NCI-H1048 (cell line): ENCODE measurements around the gene CCDC148.

Experiments
- DNase-seq: peaks from one replicate; lab custom pipeline; 2025; lab: John Stamatoyannopoulos, UW

Gene CCDC148

DNA sequence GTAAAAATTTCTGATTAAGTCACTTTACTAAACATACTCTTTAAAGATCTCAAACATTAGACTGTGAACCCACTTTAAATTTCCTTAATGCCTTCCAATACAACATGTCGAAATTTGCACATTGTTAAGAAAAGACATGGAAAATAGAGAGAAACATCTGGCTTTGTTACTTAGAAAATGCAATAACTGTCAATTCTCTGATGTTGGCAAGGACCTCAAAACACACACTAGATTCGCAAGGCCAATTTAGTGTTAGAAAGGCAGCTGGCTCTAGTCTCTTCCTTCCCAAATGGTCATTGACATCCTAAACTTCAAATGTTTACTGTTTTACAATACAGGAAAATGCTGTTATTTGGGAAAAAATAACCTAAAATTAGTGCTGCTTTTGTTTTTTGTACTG, 244.3 kb downstream of the CCDC148 start:
- DNase-seq: no peak

GRCh38 chr2:158211502-158211901, 245.1 kb downstream of the CCDC148 start:
- DNase-seq: no peak

DNA sequence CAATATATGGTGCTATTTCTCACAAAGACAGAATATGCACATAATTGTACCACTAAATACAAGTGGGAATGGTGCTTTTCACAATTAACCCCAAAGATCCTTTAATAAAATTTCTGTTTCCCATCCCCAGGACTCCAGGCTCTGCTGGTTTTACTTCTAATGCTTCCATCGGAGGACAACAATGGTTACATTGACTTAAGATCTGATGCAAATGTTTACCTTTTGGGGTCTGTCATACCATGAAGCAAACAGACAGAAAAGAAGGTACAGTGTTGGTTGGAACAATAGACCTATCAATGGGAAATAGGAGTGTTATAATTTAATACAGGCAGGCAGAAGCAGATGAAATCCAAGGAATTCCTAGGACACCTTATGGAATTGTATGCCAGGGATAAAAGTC, 249.2 kb downstream of the CCDC148 start:
- no peak for DNase-seq

DNA sequence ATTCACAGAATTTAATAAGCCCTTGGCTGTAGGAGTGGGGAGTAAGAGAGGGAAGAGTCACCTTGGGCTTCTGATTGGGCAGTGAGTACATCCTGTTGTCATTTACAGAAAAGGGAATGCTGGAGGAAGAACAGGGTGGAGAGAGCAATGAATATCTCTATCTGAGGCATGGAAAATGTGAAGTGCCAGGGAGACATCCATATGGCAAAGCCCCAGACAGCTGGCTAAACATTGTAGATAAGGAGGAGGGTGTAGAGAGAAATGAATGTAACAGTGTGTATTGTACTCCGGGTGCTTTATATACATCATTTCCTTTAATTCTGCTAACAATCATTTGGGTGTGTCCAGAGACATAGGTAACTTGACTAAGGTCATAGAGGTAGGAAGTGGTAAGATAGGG, 251.3 kb downstream of the CCDC148 start:
- no peak for DNase-seq

DNA sequence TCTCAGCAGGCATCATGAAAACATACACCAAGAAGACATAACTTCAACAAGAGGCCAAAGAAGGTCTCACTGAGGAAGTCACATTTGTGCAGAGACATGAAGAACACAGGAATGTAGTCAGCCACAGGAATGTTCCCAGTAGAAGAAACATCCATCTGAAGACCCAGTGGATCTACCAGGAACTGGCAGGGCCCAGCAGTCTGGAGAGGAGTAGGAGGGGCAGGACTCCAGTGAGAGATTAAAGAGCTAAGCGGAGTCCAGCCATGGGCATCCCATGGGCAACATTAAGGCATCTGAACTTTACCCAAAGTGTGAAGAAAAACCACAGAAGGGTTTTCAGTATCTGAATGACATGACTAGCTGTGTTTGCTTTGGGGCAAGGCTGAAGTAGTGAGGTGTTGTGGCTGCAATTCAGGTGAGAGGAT, 251.8 kb downstream of the CCDC148 start:
- no peak for DNase-seq

DNA sequence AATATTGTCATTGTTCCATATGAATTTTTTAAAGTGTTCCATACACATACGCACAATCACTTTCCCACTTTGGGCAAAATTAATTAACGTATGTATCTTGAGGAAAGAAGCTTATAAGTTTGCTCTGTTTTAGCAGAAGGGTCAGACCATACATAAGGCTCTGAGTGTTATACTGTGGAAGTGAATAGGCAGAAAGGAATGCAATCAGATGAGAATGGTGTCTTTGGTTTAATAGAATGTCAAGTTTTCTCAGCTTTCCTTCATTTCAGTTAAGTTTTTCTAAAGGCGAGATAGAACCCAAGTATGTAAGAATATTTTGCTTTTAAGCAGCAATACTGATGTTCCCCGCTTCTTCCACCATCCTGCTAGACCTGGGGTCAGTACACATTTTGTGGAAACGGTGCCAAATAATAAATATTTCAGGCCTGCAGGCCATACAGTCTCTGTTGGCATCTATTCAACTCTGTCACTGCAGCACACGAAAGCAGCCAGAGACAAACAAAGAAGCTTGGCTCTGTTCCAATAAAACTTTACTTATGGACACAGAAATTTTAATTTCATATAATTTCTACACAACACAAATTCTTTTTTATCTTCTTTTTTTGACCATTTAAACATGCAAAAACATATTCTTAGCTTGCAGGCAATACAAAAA, 254.3 kb downstream of the CCDC148 start:
- DNase-seq: peak; percentile 67

- DNase-seq: no peak
These were observed 256.5 kb downstream of the CCDC148 start for GRCh38 chr2:158199928-158200650.

DNA sequence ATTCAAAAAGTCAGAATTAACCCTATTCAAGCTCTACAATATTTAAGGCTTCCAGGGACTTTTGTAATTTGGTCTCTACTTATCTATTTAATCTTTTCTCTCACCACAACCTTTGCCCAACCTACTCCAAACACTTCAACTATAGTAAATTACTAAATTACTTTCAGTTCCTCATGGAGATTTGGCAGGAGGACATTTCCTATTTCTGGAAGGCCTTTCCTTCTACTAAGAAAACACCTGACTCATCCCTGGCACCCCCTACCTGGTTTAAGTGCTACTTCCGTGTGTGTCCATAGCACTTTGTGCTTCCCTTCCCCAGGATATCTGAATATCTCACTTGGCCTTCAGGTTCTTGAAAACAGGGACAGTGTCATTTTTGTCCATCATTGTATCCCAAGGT, 258.6 kb downstream of the CCDC148 start:
- no peak for DNase-seq

DNA sequence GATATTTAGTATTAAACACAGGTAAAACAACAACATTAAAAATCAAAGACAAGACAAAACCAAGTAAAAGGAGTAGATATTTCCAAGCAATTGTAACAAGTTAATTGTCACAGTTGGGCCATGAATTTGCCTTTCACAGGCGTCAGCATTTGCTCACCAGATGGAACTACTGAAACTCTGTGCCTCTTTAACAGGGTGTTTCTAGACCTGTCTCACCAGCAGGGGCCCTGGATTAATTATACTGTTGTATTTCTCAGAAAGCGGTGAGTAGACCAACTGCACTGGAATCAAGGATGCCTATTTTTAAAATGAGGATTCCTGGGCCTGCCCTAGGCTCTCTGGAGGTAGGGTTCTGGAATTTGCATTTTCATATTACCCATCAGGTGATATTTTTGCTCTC, 262.3 kb downstream of the CCDC148 start:
- DNase-seq: no peak

DNA sequence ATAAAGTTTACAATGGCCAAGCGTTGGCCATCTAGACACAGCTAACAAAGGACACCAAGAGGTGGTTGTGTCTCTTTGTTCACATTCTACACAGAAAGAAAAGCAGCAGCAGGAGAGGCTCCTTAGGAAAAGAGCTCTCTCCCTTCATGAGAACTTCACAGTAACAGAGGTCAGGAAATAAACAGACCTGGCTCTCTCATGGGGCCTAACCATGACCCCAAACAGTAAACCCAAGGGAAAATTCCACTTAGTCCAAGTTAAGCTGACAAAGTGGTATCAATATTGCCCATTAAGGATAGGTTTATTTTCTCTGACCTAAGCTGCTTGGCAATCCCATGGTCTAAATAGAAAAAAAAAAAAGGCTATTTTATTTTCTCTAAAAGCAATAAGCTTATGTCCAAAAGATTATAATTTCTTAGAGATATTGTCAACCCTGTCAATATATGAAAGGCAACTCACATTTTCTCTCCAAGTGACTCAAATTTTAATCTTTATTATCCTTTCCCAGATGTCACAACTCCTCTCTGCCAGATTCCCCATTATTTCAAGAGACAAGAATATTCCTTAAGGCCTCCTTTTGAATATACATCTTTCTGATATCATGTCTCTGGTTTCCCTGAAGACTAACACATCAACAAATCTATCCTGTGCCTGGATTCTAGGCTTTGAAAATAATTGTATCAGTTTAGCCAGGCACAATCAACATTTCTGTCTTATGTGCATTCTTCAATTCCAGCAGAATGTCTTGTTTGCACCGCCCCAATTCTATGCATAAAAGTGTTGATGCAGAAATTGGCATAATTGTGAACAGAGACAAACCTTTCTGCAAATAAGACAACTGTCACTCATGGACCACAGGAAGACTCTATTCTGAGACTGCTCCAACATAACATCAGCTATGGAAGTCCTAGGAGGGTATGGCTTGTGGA, 263.8 kb downstream of the CCDC148 start:
- no peak for DNase-seq

- no peak for DNase-seq
These were observed 265.3 kb downstream of the CCDC148 start for GRCh38 chr2:158191076-158191895.

DNA sequence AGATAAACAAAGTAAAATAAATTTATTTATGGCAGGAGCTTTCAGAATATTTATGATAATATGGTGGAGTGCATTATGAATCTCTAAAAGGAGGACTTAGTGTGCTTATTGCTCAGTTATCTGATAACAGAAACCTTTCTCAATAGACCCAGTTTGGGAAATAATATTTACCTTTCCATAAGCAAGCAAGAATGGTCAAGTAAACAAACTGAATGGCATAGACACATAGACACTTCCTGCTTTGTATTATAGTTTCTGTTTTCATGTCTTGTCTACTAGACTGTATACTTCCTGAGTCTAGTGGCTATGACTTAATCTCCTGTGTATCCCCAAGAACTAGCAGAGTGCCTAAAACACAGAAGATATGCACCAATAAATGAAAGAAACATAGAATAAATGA, 267.0 kb downstream of the CCDC148 start:
- DNase-seq: no peak

GRCh38 chr2:158187908-158188307, 268.6 kb downstream of the CCDC148 start:
- DNase-seq: no peak

GRCh38 chr2:158184556-158185343, 271.8 kb downstream of the CCDC148 start:
- no peak for DNase-seq

DNA sequence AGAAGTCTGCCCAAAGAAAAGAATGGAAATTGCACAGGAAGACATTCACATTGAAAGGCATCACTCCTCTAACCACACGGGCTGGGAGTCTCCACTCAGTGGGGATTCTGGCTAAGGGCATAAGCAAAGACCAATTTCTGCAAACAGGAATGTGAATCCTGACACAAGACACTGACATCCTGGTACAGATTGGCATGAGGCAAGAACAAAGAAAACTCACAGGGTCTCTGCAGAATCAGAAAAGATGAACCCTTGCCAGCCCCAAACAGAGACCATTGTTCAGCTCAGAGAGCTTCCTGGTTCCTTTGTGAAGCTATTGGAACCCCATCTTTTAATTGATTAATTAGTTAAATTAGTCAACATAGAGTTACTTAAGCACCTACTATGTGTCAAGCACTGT, 272.6 kb downstream of the CCDC148 start:
- no peak for DNase-seq

DNA sequence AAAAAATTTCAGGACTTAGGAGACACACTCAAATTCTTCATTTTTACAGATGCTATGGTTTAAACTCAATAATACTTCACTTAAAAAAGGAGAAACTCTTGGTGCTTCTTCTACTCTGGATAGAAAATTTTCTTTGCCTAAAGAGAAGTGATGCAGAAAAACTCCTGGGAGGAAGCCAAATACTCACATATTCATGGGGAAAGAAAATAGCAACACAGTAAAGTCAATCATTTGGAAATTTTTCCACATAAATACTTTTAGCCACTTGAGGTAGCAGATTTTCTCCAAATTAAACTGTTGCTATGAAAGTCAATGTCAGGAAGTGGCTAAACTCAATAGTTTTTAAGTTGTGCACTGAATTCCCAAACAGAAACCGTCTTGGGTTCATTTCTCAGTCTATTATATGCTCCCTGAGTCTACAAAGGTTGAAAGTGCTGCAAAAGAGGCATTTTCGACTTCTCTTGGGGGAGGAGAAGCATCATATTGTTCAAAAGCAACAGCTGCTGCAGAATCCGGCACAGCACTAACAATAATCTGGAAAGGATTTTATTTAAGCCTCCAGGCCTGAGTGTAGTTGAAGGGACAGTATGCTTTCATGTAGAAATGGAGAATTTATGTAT, 273.8 kb downstream of the CCDC148 start:
- no peak for DNase-seq

- no peak for DNase-seq
These were observed 275.4 kb downstream of the CCDC148 start for GRCh38 chr2:158181171-158181570.

GRCh38 chr2:158179660-158180059, 276.9 kb downstream of the CCDC148 start:
- no peak for DNase-seq

DNA sequence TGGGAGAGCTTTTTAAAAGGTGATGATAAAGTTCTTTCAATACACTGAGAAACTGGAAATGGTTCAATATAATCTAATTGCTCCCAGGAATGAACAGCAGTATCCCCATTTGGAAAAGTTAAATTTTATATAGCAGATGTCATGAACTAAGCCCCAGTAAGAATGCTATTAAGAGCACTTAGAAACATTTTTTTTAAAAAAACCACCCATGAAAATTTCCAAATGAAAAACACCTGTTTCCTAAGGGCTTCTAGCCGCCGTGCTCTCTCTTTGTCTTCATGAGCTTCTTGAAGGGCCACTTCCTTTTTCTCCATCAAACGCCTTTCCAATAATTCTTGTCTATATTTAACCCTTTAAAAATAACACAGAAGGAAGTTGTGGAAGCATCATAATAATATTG, 277.9 kb downstream of the CCDC148 start:
- no peak for DNase-seq

DNA sequence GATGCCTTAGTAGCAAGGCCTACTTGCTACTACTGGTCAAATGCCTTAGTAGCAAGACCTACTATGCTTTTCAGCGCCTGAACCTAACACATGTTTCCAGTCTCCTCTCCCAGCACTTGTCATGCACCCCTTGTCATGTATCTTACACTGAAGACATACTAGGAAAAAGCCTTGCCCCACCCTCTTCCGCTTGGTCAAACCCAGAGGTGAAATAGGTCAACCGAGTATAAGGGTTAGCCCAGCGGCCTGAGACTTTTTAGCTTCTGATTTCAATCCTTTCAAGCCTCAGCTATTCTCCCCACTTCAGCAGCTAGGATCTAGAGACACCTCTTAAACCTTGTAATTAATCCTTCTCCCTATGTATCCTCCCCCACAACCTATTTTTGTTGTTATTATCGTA, 281.6 kb downstream of the CCDC148 start:
- no peak for DNase-seq

DNA sequence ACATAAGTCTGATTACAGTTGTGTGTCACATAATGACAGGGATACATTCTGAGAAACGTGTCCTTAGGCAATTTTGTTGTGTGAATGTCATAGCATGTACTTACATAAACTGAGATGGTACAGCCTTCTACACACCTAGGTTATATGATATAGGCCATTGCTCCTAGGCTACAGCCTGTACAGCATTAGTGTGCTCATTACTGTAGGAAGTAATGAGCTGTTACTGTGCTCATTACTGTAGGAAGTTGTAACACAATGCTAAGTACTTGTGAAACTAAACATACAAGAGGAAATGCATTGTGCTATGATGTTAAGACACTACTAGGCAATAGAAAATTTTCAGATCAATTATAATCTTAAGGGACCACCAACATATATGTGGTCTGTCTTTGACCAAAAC, 282.1 kb downstream of the CCDC148 start:
- DNase-seq: no peak
